Body of pancreas (tissue), 4 donors: ENCODE measurements around the gene ZWILCH.

Experiments used
- POLR2A ChIP-seq, 3 donors: fragments of 450-650 bp; IDR thresholded peaks; one replicate each; pipeline ENCODE4 v1.6.1; 2016; ENCODE audit warnings: antibody characterized with exemption in 3 of 3, mild to moderate bottlenecking in 2 of 3
- TF ChIP-seq, protein P1 (sequence below), 7 experiments: fragments of 450-650 bp in 4 of 7; fragments of 200-600 bp in 3 of 7; sonication (generic) in 3 of 7; IDR thresholded peaks; one replicate each; pipeline ENCODE4 v1.5.1; 2016 to 2019; ENCODE audit warnings: antibody characterized with exemption in 7 of 7

DNA sequence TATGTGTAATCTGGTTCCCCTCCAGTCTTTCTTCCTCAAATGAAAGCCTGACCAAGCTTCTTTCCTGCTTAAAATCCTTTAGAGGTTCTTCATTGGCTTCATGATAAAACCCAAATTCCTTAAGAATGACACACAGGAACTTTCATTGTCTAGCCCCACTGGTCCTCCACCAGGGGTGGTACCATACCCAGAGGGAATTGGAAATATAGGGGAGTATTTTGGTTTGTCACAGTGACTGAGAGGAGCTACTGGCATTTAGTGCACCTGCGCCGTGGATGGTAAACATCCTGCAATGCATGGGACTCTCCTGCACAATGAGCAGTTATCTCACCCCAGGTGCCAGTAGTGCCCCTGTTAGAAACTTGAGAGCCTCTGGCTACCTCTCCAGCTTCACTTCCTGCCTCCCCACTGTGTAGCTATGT, 10.8 kb downstream of the ZWILCH start:
- TF ChIP-seq, protein P1, sequence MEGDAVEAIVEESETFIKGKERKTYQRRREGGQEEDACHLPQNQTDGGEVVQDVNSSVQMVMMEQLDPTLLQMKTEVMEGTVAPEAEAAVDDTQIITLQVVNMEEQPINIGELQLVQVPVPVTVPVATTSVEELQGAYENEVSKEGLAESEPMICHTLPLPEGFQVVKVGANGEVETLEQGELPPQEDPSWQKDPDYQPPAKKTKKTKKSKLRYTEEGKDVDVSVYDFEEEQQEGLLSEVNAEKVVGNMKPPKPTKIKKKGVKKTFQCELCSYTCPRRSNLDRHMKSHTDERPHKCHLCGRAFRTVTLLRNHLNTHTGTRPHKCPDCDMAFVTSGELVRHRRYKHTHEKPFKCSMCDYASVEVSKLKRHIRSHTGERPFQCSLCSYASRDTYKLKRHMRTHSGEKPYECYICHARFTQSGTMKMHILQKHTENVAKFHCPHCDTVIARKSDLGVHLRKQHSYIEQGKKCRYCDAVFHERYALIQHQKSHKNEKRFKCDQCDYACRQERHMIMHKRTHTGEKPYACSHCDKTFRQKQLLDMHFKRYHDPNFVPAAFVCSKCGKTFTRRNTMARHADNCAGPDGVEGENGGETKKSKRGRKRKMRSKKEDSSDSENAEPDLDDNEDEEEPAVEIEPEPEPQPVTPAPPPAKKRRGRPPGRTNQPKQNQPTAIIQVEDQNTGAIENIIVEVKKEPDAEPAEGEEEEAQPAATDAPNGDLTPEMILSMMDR (IDR thresholded peaks at IDR 0.05), result no peak
- TF ChIP-seq POLR2A (IDR thresholded peaks at IDR 0.05), result no peak
